NCI-H128 (cell line): Measurements from ENCODE around the gene BAMBI.

Experiments used
- DNase-seq: peaks from one replicate; lab custom pipeline; 2025; ENCODE audit not compliant: unreplicated experiment; lab: John Stamatoyannopoulos, UW

BAMBI gene

GRCh38 chr10:28674782-28675181 is 2.5 kb upstream of the BAMBI start:
- no peak for DNase-seq

- no peak for DNase-seq
Observed at GRCh38 chr10:28676326-28676967, 874 bp upstream of the BAMBI start.

- DNase-seq = no peak
Observed at GRCh38 chr10:28677888-28678686, 766 bp downstream of the BAMBI start.

- no peak for DNase-seq
Observed at GRCh38 chr10:28678687-28679457, 1.6 kb downstream of the BAMBI start.

- no peak for DNase-seq
Observed at GRCh38 chr10:28679581-28680357, 2.4 kb downstream of the BAMBI start.

- no peak for DNase-seq
Observed at GRCh38 chr10:28680358-28680752, 3.0 kb downstream of the BAMBI start.

- no peak for DNase-seq
Observed at GRCh38 chr10:28681291-28681763, 4.0 kb downstream of the BAMBI start.

GRCh38 chr10:28681928-28682750 is 4.8 kb downstream of the BAMBI start:
- DNase-seq = no peak

- no peak for DNase-seq
Observed at GRCh38 chr10:28684157-28684985, 7.0 kb downstream of the BAMBI start.

GRCh38 chr10:28684986-28685580 is 7.8 kb downstream of the BAMBI start:
- DNase-seq = no peak

GRCh38 chr10:28685717-28686116 is 8.4 kb downstream of the BAMBI start:
- no peak for DNase-seq

- no peak for DNase-seq
Observed at GRCh38 chr10:28686835-28687682, 9.7 kb downstream of the BAMBI start.

- no peak for DNase-seq
Observed at GRCh38 chr10:28687683-28688001, 10.3 kb downstream of the BAMBI start.

- DNase-seq = no peak
Observed at GRCh38 chr10:28690545-28690944, 13.2 kb downstream of the BAMBI start.

- DNase-seq = no peak
Observed at GRCh38 chr10:28691187-28691694, 13.9 kb downstream of the BAMBI start.

GRCh38 chr10:28692050-28692449 is 14.7 kb downstream of the BAMBI start:
- no peak for DNase-seq

- DNase-seq = no peak
Observed at GRCh38 chr10:28694530-28694929, 17.2 kb downstream of the BAMBI start.

GRCh38 chr10:28698075-28698474 is 20.8 kb downstream of the BAMBI start:
- no peak for DNase-seq
